NT2/D1 (cell line): ENCODE results near the gene DPM3.

ENCODE experiments used
- SUZ12 ChIP-seq: IDR thresholded peaks from 2 replicates; pipeline ENCODE4 v1.6.1; 2011; ENCODE audit not compliant: insufficient read length, insufficient read depth; ENCODE audit errors: extremely low read depth
- YY1 ChIP-seq: IDR thresholded peaks from 2 replicates; pipeline ENCODE4 v1.6.1; 2011; ENCODE audit not compliant: insufficient read length, insufficient read depth
- ZNF274 ChIP-seq: IDR thresholded peaks from 2 replicates; pipeline ENCODE4 v1.6.1; 2011; ENCODE audit warnings: mild to moderate bottlenecking, low read depth, low read length

DNA sequence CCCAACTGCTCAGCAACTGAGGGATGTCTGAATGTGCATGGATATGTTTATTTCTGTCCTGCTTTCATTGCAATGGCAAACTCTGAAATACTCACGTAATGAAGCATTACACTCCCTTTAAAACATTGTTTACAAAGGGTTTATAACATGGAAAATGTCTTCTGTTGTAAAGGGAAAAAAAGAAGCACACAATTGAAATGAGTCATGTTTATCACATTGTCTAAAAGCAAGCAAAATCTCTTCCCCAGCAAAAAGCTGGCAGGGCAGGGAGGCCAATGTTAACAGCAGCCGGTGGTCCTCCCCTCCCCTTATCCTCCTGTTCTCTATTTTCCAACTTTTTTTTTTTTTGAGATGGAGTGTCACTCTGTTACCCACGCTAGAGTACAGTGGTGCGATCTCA lies 16.5 kb downstream of the DPM3 start:
- TF ChIP-seq YY1, result no peak
- TF ChIP-seq ZNF274, result no peak
- TF ChIP-seq SUZ12, result no peak
